ENCODE results near the gene CHAC1. TPM values are rescaled to one million over a fixed set of nuclear protein-coding genes. Genes with fewer than 3 reads are reported as not detected.

CHAC1 gene
- total RNA-seq, 1 experiment from 2014 or later = 48.7 TPM

DNA sequence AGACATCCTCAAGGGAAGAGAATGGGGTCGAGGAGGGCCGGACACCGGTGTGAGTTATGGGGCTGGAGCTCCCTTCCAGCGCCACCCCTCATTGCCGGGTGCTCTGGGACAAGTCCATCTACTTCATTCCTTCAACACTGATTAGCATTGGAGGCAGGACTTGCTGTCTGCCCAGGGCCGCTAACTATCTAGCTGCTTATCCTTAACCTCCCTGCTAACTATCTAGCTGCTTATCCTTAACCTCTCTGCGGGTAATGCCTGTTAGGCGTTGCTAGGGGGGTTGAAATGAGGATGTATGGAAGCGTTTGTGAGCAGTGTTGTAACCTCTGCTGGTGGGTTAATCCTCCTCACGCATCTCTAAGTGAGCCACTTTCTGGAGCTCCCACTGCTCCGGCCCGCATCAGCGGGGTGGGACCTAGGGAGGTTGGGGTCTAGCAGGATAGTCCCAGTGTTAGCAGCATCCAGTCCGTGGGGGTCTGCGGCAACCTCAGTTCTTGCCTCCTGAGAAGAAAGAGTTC lies 10.9 kb upstream of the CHAC1 start:
- Histone ChIP-seq H2AK5ac (ENCODE audit: insufficient read length, low read length) (no peak overlapping the region), H4K20me1 (ENCODE audit: control insufficient read depth, insufficient read depth, insufficient read length) (no peaks in the 10 kb centered on the region), H3K9ac (ENCODE audit: extremely low read depth, insufficient read length, low read length) (no peak overlapping the region), H3K79me1 (ENCODE audit: insufficient read depth, low read depth, low read length, poor library complexity, severe bottlenecking) (no peaks in the 10 kb centered on the region), H3K9me3 (ENCODE audit: control insufficient read depth, low read depth, low read length) (no peaks in the 10 kb centered on the region), H3K4me1 (ENCODE audit: insufficient read depth, low read length) (no peaks in the 10 kb centered on the region), H3K56ac (ENCODE audit: insufficient read length, low read depth, low read length) (no peak overlapping the region), H4K91ac (ENCODE audit: insufficient read length, low read depth, low read length) (no peak overlapping the region), H3K23me2 (ENCODE audit: insufficient read length, low read depth, low read length, poor library complexity, severe bottlenecking) (peaks cover 5% of the 10 kb centered on the region), H4K8ac (replicated peaks; ENCODE audit: insufficient read length, low read depth, low read length) (no peak overlapping the region), H2BK15ac (ENCODE audit: low read depth, low read length) (no peak overlapping the region), H3T11ph (ENCODE audit: low read length) (no peak overlapping the region), H3K18ac (ENCODE audit: insufficient read length, low read depth, low read length) (peak overlapping the region; percentile 82), H3K14ac (ENCODE audit: insufficient read depth, low read length) (no peak overlapping the region; the same call in 1 of the 2 replicates), H2BK5ac (ENCODE audit: insufficient read length, low read length) (no peak overlapping the region), H3K27me3 (ENCODE audit: insufficient read depth, low read length) (no peaks in the 10 kb centered on the region; the same call in 1 of the 2 replicates), H4K5ac (ENCODE audit: insufficient read length, low read depth, low read length) (no peak overlapping the region), H3K79me2 (ENCODE audit: insufficient read depth, low read length) (no peaks in the 10 kb centered on the region), H3K27ac (ENCODE audit: insufficient read length, low read depth, low read length) (no peak overlapping the region), H3K23ac (ENCODE audit: insufficient read length, low read depth, low read length) (no peak overlapping the region), H2BK12ac (ENCODE audit: insufficient read length, low read depth, low read length) (no peak overlapping the region), H3K4ac (ENCODE audit: low read depth, low read length) (no peak overlapping the region), H3K4me2 (ENCODE audit: insufficient read depth, insufficient read length, low read length) (peak overlapping the region; percentile 77), H2AFZ (ENCODE audit: low read length) (no peak overlapping the region), H2BK20ac (ENCODE audit: low read depth, low read length, poor library complexity, severe bottlenecking) (no peak overlapping the region), H2BK120ac (ENCODE audit: low read depth, low read length, poor library complexity, severe bottlenecking) (no peak overlapping the region)
- Mint-ChIP-seq H3K9me3 (no peaks in the 10 kb centered on the region), H3K27me3 (ENCODE audit: low read depth) (peaks cover 70% of the 10 kb centered on the region), H3K4me3 (peak overlapping the region; percentile 56 to 75), H3K27ac (peak overlapping the region in 1 of 3 experiments; percentile 52; a peak in 1 of 7 replicates), H3K36me3 (ENCODE audit: insufficient read depth in 1 of 3, low read depth in 3 of 3) (no peaks in the 10 kb centered on the region; a peak in 1 of 7 replicates), H3K4me1 (peaks cover 21 to 24% of the 10 kb centered on the region in 2 experiments)
- TF ChIP-seq, protein P1, sequence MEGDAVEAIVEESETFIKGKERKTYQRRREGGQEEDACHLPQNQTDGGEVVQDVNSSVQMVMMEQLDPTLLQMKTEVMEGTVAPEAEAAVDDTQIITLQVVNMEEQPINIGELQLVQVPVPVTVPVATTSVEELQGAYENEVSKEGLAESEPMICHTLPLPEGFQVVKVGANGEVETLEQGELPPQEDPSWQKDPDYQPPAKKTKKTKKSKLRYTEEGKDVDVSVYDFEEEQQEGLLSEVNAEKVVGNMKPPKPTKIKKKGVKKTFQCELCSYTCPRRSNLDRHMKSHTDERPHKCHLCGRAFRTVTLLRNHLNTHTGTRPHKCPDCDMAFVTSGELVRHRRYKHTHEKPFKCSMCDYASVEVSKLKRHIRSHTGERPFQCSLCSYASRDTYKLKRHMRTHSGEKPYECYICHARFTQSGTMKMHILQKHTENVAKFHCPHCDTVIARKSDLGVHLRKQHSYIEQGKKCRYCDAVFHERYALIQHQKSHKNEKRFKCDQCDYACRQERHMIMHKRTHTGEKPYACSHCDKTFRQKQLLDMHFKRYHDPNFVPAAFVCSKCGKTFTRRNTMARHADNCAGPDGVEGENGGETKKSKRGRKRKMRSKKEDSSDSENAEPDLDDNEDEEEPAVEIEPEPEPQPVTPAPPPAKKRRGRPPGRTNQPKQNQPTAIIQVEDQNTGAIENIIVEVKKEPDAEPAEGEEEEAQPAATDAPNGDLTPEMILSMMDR (conservative IDR thresholded peaks at IDR 0.05) = no peak
- no CpG with 5 or more reads among the region's 15 CpGs for WGBS (ENCODE audit: extremely low coverage, insufficient read length, low lambda C conversion rate)
- DNase-seq = peak; percentile 21

Measured in H9 (cell line).